GM13976 (cell line): ENCODE measurements around the gene PAFAH2.
"Not testable (repeated sequence)": the region's sequence is repeated elsewhere in the genome, so short reads cannot be mapped to it uniquely, and the experiment has no call there.

Experiments
- DNase-seq: peaks from one replicate; pipeline ENCODE4 v3.0.0; 2012; ENCODE audit warnings: low spot score
- CTCF ChIP-seq: IDR thresholded peaks from 2 replicates; pipeline ENCODE4 v1.5.1; 2012; ENCODE audit warnings: borderline replicate concordance, mild to moderate bottlenecking; ENCODE audit not compliant: insufficient read depth; ENCODE audit errors: extremely low read depth, missing control alignments, control extremely low read depth
- in situ Hi-C: fragments of 300-500 bp; cut with MboI; formaldehyde crosslinking; loops from one replicate; pipeline ENCODE4 v1.12.0; 2022; ENCODE audit warnings: low sequenced_read_pairs, mixed read lengths, inconsistent platforms; ENCODE audit not compliant: unreplicated experiment

PAFAH2 gene

GRCh38 chr1:25944986-25945385 is 52.9 kb downstream of the PAFAH2 start:
- DNase-seq = no peak
- in situ Hi-C loops = no loop called here
- no peak for TF ChIP-seq CTCF

DNA sequence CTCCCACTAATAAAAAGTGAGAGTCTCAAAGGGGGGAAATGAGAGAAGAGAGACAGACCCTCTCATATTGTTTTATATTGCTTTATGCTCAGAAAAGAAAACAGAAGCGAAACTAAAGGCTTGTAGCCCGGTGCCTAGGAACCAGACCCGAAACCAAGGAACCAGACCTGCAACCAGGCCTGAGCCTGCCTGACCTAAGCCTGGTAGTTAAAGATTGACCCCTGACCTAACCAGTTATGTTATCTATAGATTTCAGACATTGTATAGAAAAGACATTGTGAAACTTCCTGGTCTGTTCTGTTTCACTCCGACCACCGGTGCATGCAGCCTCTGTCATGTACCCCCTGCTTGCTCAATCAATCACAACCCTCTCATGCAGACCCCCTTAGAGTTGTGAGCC is 54.4 kb downstream of the PAFAH2 start:
- DNase-seq, in situ Hi-C loops: not testable (repeated sequence)

- in situ Hi-C loops = no loop called here
- TF ChIP-seq CTCF = no peak
- no peak for DNase-seq
These were observed 60.9 kb downstream of the PAFAH2 start for GRCh38 chr1:25936947-25937346.

DNA sequence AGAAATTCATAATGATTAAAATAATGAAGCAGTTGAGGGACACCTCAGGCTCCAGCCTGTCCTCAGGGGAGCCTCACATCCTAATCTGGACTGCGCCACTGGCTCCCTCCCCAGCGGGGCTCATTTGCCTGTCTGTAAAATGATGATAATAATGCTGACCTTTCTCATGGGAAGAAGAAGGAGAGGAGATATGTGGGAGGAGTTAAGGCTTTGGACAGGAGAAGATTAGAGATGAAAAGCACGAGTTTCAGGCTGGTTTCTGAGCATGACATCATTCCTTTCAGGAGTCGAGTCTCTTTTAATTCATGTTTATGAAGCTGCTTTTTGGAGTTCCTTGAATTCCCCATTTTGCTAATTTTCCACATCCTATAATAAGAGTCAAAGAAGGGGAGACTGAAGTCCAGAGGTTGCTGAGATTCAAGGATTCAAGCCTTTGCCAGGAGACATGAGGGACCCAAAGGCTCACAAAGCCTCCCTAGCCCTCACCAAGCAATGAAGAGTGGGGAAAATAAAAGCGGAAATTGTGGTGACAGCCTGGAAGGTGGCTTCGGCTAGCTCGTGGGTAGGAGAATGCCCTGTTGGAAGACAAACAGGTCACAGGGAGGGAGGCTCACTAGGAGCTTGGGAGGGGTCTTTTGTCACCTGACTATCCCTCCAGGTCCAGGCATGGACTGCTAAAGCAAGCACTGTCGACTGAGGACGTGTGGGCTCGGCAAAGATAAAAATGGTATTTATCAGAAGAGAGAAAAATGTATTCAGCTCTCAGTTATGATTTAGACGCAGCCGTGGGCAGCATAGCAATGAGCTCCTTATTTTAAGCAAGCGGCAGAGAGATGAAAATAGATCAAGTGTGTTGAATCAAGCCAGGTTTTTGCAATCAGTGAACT is 64.1 kb downstream of the PAFAH2 start:
- in situ Hi-C loops = no loop called here
- TF ChIP-seq CTCF = no peak
- no peak for DNase-seq

- in situ Hi-C loops, DNase-seq: not testable (repeated sequence)
These were observed 65.0 kb downstream of the PAFAH2 start for GRCh38 chr1:25932811-25933400.

- TF ChIP-seq CTCF = no peak
- in situ Hi-C loops = no loop called here
- no peak for DNase-seq
These were observed 65.5 kb downstream of the PAFAH2 start for GRCh38 chr1:25932321-25932720.

GRCh38 chr1:25929016-25929415 is 68.8 kb downstream of the PAFAH2 start:
- no peak for DNase-seq
- TF ChIP-seq CTCF = no peak
- in situ Hi-C loops = no loop called here
